Activated CD8-positive, alpha-beta T cell treated with anti-CD3 and anti-CD28 coated beads, Interleukin-2, amount 10 ng/mL, durations not matched to agents 7 days and 5 days (primary cell): ENCODE measurements around the gene TELO2. TPM values are rescaled to one million over a fixed set of nuclear protein-coding genes. Genes with fewer than 3 reads are reported as not detected.

Experiments used
- ATAC-seq: fragments of 150-1000 bp; cut with Tn5 transposase; one replicate; pipeline ENCODE4 v1.10.0; 2021; ENCODE audit warnings: moderate library complexity
- CTCF ChIA-PET: fragments of 350-600 bp; sonication (Branson Sonifier 250); formaldehyde crosslinking; loops from one replicate; lab custom pipeline; 2021; ENCODE audit warnings: antibody characterized with exemption; lab: Charles Lee
- POLR2A ChIA-PET: fragments of 350-600 bp; sonication (Branson Sonifier 250); formaldehyde crosslinking; loops from one replicate; lab custom pipeline; 2021; ENCODE audit warnings: antibody characterized with exemption; lab: Charles Lee
- DNase-seq: peaks from one replicate; pipeline ENCODE4 v3.0.0-alpha.2; 2020
- H3K27ac Mint-ChIP-seq: one replicate; pipeline ENCODE4 v1.8.0; 2021; ENCODE audit warnings: mild to moderate bottlenecking, mixed read lengths
- H3K27me3 Mint-ChIP-seq: one replicate; pipeline ENCODE4 v1.8.0; 2021; ENCODE audit warnings: low read depth, mixed read lengths
- H3K36me3 Mint-ChIP-seq: one replicate; pipeline ENCODE4 v1.8.0; 2021; ENCODE audit warnings: low read depth, mixed read lengths
- H3K4me1 Mint-ChIP-seq: one replicate; pipeline ENCODE4 v1.8.0; 2021; ENCODE audit warnings: low read depth, mixed read lengths
- H3K4me3 Mint-ChIP-seq: one replicate; pipeline ENCODE4 v1.8.0; 2021; ENCODE audit warnings: mild to moderate bottlenecking, mixed read lengths
- H3K9me3 Mint-ChIP-seq: one replicate; pipeline ENCODE4 v1.8.0; 2022; ENCODE audit warnings: mixed read lengths; ENCODE audit not compliant: insufficient read depth
- total RNA-seq, 2 experiments: library from RNA; stranded (reverse); gene quantifications; one replicate each; pipeline ENCODE4 v1.2.3, GENCODE V29; 2021

TELO2 gene
- total RNA-seq, 2 experiments from 2014 or later = 70.1 to 73.3 TPM

DNA sequence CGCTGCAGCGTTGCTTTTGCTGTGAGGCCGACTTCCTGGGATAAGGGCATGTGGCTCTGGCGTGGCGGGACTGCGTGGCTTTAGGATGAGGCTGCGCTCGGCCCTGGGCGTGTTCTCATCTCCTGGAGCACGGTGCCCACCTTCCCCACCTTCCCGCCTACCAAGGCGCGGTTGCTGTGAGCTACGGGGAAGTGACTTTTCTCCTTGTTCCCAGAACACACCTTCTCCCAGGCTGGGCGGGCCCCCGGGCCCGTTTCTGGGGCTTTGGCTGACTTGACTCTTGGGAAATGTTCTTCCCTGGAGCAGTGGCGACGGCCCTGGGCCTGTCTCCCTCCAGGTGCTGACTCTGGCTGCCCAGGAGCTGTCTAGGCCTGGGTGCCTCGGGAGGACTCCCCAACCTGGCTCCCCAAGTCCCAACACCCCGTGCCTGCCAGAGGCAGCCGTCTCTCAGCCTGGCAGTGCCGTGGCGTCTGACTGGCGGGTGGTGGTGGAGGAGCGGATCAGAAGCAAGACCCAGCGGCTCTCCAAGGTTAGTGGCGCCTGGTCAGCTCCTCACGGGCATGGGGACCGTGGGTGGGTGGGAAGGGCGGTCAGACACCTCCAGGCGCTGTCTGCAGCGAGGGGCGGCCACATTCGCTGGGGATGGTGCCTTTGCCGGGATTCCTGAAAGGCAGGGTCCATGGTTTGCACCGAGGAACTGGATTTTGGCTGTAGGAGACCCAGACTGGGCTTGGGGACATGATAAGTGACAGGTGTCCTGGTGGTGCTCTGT, 12.1 kb downstream of the TELO2 start:
- no peak overlapping the region for H3K27ac Mint-ChIP-seq
- no peak for DNase-seq
- no peak overlapping the region for H3K4me3 Mint-ChIP-seq
- ChIA-PET CTCF (no interaction called here), POLR2A (no interaction called here)
- ATAC-seq = no peak
- no peaks in the 10 kb centered on the region for H3K27me3 Mint-ChIP-seq
- no peaks in the 10 kb centered on the region for H3K9me3 Mint-ChIP-seq
- H3K36me3 Mint-ChIP-seq = peaks cover 17% of the 10 kb centered on the region
- H3K4me1 Mint-ChIP-seq = no peaks in the 10 kb centered on the region

DNA sequence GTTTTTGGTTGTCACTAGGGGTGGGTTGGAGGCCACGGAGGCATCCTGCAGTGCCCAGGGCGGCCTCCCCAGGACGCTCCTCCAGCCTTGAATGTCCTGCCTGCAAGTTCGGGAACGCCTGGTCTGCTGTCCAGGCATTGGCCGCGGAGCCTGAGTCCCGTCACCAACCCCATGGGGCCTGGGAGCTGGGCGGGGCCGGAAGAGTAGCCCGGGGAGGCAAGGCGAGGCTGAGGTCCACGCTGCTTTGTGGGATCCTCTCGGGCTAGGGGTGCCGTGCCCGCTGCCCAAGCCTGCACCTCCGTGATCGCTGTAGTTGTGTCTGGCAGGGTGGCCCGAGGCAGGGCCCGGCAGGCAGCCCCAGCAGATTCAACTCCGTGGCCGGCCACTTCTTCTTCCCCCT, 12.8 kb downstream of the TELO2 start:
- no peaks in the 10 kb centered on the region for H3K27me3 Mint-ChIP-seq
- H3K4me3 Mint-ChIP-seq = no peak overlapping the region
- no peak overlapping the region for H3K27ac Mint-ChIP-seq
- POLR2A ChIA-PET = interaction anchor here (0.5 kb wide), 1 partner anchor 8 kb away, joined by 3 read pairs; no protein-coding TSS in a partner anchor
- no peaks in the 10 kb centered on the region for H3K4me1 Mint-ChIP-seq
- H3K36me3 Mint-ChIP-seq = peaks cover 21% of the 10 kb centered on the region
- ATAC-seq (no peak), DNase-seq (no peak)
- CTCF ChIA-PET = no interaction called here
- no peaks in the 10 kb centered on the region for H3K9me3 Mint-ChIP-seq

DNA sequence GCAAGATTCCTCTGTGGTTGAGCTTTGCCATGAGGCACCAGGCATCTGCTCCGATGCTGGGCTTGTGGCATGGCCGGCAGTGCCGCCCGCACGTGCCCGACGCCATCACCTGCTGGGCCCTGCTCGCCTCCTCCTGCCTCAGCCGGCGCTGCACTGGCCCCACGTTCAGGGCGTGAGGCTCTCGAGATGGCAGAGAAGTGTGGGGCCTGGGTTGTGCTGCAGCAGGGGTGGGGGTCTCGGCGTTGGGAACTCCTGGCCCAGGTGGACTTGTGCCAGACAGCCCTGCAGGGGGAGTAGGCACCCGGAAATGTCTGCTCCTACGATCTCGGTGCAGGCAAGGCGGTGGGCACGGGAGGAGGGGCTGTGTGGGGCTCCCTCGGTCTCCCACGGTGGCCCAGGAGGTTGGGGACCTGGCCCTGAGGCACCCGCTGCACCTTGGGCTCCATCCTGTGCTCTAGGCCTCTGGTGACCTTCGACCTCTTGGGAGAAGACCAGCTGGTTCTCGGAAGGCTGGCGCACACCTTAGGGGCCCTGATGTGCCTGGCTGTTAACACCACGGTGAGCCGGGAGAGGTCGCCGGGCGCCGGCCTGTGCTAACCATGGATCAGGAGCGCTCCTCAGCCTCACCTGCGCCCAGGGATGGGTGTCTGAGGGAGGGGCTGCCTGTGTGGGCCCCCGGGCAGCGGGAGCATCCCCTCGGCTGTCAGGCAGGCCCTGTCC, 13.5 kb downstream of the TELO2 start:
- ChIA-PET CTCF (no interaction called here), POLR2A (interaction anchor here (0.5 kb wide), 1 partner anchor 9 kb away, joined by 3 read pairs; no protein-coding TSS in a partner anchor)
- Mint-ChIP-seq H3K36me3 (peaks cover 22% of the 10 kb centered on the region), H3K27ac (no peak overlapping the region), H3K4me3 (no peak overlapping the region), H3K27me3 (no peaks in the 10 kb centered on the region), H3K9me3 (no peaks in the 10 kb centered on the region), H3K4me1 (no peaks in the 10 kb centered on the region)
- DNase-seq (no peak), ATAC-seq (no peak)

DNA sequence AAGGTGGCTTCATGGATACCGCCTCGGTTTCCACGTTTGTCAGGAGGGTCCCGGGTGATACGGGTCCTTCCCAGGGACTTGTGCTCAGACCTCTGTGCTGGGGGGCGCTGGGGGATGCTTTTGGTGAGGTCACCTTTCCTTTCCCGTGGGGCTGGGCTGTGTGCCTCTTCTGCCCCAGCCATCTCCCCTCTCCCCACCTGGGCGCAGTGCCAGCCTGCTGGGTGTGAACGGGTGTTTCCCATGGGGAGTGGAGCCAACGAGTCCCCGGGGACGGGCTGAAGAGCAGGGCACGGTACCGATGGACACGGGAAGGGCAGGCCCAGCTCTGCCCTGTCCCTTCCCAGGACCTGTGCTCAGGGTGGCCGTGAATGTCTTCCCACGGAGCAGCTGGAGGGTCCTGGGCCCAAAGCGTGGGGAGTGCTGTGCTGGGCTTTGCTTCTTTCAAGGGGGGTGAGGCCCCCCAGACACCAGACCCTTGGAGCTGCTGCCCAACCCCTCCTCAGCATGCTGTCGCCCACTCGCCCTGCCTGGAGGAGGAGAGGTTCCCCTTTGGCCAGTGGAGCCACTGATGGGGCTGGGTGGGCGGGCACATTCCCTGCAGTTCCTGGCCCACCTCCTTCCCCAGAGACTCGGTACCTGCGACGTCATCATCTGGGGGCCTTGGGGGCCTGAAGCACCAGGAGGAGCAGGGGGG, 15.5 kb downstream of the TELO2 start:
- DNase-seq (no peak), ATAC-seq (no peak)
- Mint-ChIP-seq H3K27ac (no peak overlapping the region), H3K9me3 (no peaks in the 10 kb centered on the region), H3K4me3 (no peak overlapping the region), H3K4me1 (no peaks in the 10 kb centered on the region), H3K27me3 (no peaks in the 10 kb centered on the region), H3K36me3 (peaks cover 23% of the 10 kb centered on the region)
- POLR2A ChIA-PET = no interaction called here
- CTCF ChIA-PET = no interaction called here

DNA sequence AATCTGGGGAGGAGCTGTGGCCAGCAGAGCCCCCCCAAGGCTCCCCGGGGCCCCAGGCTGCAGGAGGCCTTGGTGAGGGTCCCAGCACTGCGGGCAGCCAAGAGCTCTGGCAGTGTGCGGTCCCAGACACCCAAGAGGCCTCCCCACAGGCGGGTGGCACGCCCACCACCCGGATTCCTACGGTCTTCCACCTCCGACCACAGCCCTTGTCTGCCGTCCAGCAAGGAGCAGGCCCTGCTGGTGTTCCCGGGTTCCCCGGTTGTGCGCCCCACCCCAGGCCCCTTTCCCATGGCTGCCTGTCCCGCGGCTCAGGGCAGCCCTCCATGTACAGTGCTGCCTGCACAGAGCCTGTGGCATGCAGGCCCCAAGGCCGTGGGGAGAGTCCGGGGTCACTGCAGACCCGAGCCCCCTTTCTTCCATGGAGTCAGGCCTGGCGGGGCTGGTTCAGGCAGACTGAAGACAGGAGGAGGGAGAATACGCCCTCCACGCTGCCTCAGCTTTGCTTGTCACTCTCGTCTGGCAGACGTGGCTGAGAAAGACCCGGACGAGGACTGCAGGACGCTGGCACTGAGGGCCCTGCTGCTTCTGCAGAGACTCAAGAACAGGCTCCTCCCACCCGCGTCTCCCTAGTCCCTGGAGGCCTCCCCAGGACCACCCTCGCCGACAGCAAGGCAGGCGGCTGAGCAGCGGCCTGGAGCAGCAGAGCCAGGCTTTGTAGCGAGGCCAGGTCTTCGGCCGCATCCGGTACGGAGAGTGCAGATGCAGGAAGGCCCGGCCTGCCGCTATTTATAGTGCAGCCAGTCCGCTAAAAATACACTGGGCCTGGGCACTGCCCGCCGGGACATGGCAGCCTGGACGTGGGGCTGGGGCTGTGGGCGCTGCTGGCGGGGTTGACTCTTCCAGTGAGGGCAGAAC, 16.4 kb downstream of the TELO2 start:
- H3K27ac Mint-ChIP-seq = no peak overlapping the region
- H3K27me3 Mint-ChIP-seq = no peaks in the 10 kb centered on the region
- H3K9me3 Mint-ChIP-seq = no peaks in the 10 kb centered on the region
- H3K4me1 Mint-ChIP-seq = no peaks in the 10 kb centered on the region
- POLR2A ChIA-PET = no interaction called here
- CTCF ChIA-PET = no interaction called here
- H3K4me3 Mint-ChIP-seq = no peak overlapping the region
- DNase-seq (no peak), ATAC-seq (no peak)
- H3K36me3 Mint-ChIP-seq = peaks cover 23% of the 10 kb centered on the region

DNA sequence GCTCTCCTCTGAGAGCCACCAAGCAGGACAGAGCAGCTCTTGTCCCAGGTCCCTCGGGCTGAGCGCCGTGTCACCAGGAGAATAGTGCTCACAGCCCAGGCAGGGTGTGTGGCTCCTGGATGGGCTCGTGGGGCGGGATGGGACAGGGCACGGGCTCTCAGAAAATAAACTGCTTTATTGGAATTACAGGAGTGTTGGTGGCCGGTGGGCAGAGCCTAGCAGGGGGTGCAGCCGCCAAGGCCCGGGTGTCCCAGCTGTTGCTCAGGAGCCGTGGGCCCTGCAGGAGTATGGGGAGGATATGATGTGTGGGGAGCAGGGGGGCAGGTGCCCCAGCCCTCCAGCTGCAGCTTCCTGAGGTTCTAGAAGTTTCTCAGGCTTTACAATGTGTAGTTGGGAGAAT, 17.1 kb downstream of the TELO2 start:
- peaks cover 24% of the 10 kb centered on the region for H3K36me3 Mint-ChIP-seq
- ChIA-PET POLR2A (no interaction called here), CTCF (no interaction called here)
- H3K4me1 Mint-ChIP-seq = no peaks in the 10 kb centered on the region
- H3K9me3 Mint-ChIP-seq = no peaks in the 10 kb centered on the region
- no peaks in the 10 kb centered on the region for H3K27me3 Mint-ChIP-seq
- no peak for ATAC-seq
- no peak for DNase-seq
- H3K27ac Mint-ChIP-seq = no peak overlapping the region
- no peak overlapping the region for H3K4me3 Mint-ChIP-seq

DNA sequence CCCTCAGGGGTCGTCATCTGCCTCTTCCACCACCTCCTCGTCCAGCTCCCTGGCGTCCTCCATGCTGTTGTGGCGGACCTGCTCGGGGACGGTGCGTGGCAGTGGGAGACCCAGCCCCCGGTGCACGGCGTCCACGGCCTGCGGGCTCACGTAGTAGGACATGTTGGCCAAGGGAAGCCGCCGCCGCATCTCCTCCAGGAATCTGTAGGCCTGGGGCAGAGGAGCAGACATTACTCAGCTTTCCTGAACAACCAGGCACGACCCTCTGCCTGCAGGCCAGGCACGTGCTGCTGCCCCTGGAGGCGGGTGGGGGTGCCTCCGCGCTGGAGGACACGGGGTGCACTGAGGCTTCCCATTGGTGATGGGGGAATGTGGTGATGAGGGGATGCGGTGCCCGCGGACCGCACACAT, 17.8 kb downstream of the TELO2 start:
- no peak for DNase-seq
- H3K4me3 Mint-ChIP-seq = no peak overlapping the region
- no peaks in the 10 kb centered on the region for H3K4me1 Mint-ChIP-seq
- peaks cover 24% of the 10 kb centered on the region for H3K36me3 Mint-ChIP-seq
- no peak for ATAC-seq
- ChIA-PET POLR2A (no interaction called here), CTCF (no interaction called here)
- H3K27me3 Mint-ChIP-seq = no peaks in the 10 kb centered on the region
- H3K9me3 Mint-ChIP-seq = no peaks in the 10 kb centered on the region
- no peak overlapping the region for H3K27ac Mint-ChIP-seq

DNA sequence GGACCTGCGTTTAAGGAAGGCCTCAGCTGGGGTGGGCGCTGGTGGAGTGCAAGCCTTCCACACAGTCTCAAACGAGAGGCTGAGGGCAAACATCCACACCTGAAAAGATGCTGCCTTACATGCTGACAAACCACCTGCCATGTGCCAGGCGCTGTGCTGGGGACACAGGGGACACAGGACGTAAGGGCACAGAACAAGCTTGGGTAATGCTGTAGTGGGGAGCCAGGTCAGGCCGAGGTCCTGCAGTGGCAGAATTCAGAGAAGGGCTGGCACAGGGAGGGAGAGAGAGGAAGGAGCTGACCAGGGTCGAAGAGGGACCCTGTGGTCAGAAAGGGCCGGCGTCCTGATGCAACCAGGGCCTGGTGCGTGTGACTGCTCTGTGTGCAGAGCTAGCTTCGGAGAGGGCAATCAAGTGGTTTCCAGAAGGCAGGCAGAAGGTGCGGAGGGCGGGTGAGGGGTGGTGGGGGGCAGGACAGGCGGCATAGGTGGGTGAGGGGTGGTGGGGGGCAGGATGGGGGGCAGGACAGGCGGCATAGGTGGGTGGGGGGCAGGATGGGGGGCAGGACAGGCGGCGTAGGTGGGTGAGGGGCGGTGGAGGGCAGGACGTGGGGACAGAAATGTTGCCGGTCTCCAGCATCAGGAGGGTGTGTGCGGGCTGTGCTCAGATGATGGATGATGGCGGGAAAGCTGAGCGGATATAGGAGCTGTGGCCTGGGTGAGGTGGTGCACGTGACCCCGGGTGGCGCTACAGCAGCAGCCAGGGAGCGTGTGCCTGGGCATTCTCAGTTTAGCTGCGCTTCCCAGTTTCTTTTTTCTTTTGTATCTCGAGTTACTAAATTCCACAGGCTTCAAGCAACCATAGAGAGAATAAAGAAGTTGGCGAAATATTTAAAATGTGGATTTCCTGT, 18.8 kb downstream of the TELO2 start:
- peaks cover 22% of the 10 kb centered on the region for H3K36me3 Mint-ChIP-seq
- H3K9me3 Mint-ChIP-seq = no peaks in the 10 kb centered on the region
- DNase-seq = no peak
- no peak overlapping the region for H3K27ac Mint-ChIP-seq
- ChIA-PET POLR2A (interaction anchor here (0.7 kb wide), 1 partner anchor 10 kb away, joined by 3 read pairs; no protein-coding TSS in a partner anchor), CTCF (no interaction called here)
- no peaks in the 10 kb centered on the region for H3K27me3 Mint-ChIP-seq
- no peak overlapping the region for H3K4me3 Mint-ChIP-seq
- ATAC-seq = no peak
- no peaks in the 10 kb centered on the region for H3K4me1 Mint-ChIP-seq

DNA sequence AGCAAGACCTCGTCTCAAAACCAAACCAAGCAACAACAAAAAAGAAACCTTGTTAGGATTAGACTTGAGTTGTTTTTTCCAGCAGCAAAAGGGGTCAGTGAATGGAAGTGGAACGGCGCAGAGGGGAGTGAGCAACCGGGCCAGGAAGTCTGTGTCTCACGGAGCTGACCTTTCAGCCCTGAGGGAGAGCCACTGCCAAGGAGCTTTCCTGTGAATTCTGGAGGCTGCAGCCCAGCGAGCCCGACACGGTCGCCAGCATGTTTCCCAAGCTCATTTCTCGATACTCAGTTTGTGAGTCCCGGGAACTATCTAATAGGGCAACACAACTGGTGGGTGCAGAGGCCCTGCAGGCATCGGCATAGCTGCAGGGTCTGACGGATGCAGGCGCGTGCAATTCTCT, 19.6 kb downstream of the TELO2 start:
- CTCF ChIA-PET = interaction anchor here (0.9 kb wide), 1 partner anchor 145 kb away, joined by 3 read pairs; no protein-coding TSS in a partner anchor
- H3K4me3 Mint-ChIP-seq = no peak overlapping the region

DNA sequence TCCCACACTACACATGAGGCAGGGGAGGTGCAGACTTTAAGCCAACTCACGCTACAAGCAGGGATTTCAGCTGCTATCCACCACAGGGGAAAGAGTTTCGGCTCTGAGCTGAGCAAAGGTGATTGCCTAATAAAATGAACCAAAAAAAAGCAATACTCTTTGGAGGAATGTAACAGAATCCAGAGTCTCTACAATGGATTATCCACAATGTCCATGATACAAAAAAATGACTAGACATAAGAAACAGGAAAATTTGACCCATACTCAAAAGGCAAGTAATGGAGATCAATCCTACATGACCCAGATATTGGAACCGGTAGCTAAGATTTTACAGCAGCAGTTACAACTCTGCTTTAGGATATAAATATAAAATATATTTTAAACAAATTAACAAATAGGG, 21.3 kb downstream of the TELO2 start:
- ChIA-PET CTCF (interaction anchor here (0.5 to 1.0 kb wide), 3 partner anchors 25 to 191 kb away, joined by 3 to 4 read pairs (median 3); partner anchors contain the start of gene MAPK8IP3), POLR2A (no interaction called here)
- ATAC-seq (no peak), DNase-seq (no peak)
- Mint-ChIP-seq H3K27ac (no peak overlapping the region), H3K9me3 (no peaks in the 10 kb centered on the region), H3K36me3 (peaks cover 19% of the 10 kb centered on the region), H3K27me3 (no peaks in the 10 kb centered on the region), H3K4me3 (no peak overlapping the region), H3K4me1 (no peaks in the 10 kb centered on the region)

More for the DNA sequence above, 19.6 kb downstream of the TELO2 start:
- Mint-ChIP-seq H3K36me3 (peaks cover 19% of the 10 kb centered on the region), H3K4me1 (no peaks in the 10 kb centered on the region), H3K27me3 (no peaks in the 10 kb centered on the region), H3K9me3 (no peaks in the 10 kb centered on the region), H3K27ac (no peak overlapping the region)
- ATAC-seq = no peak
- POLR2A ChIA-PET = interaction anchor here (0.7 kb wide), 1 partner anchor 11 kb away, joined by 3 read pairs; no protein-coding TSS in a partner anchor
- DNase-seq = no peak
